Naive B cell (primary cell): ENCODE data around the gene RAB40C. TPM values are rescaled to one million over a fixed set of nuclear protein-coding genes. Genes with fewer than 3 reads are reported as not detected.

Experiments used
- ATAC-seq, 2 donors: fragments of 150-1000 bp; cut with Tn5 transposase; 2 replicates each; pipeline ENCODE4 v1.10.0; 2021; ENCODE audit warnings: low read depth in 2 of 2, mild to moderate bottlenecking in 2 of 2, moderate library complexity in 2 of 2
- DNase-seq: peaks from one replicate; pipeline ENCODE4 v3.0.0; 2022
- H3K27ac Mint-ChIP-seq, 6 donors: one replicate each; pipeline ENCODE4 v1.8.0; 2020 to 2022; ENCODE audit warnings: mild to moderate bottlenecking in 6 of 6, mixed read lengths in 6 of 6, moderate library complexity in 5 of 6, inconsistent platforms in 2 of 6
- H3K27me3 Mint-ChIP-seq, 3 donors: one replicate each; pipeline ENCODE4 v1.8.0; 2021 to 2022; ENCODE audit warnings: mixed read lengths in 3 of 3, mild to moderate bottlenecking in 1 of 3
- H3K36me3 Mint-ChIP-seq, 2 donors: one replicate each; pipeline ENCODE4 v1.8.0; 2020 to 2022; ENCODE audit warnings: mixed read lengths in 2 of 2, inconsistent platforms in 1 of 2, mild to moderate bottlenecking in 1 of 2
- H3K4me1 Mint-ChIP-seq, 3 donors: one replicate each; pipeline ENCODE4 v1.8.0; 2020 to 2022; ENCODE audit warnings: mixed read lengths in 3 of 3, inconsistent platforms in 1 of 3, mild to moderate bottlenecking in 1 of 3, moderate library complexity in 1 of 3
- H3K4me3 Mint-ChIP-seq, 8 donors: one replicate each; pipeline ENCODE4 v1.8.0; 2020 to 2022; ENCODE audit warnings: mild to moderate bottlenecking in 8 of 8, mixed read lengths in 8 of 8, moderate library complexity in 8 of 8, inconsistent platforms in 2 of 8
- H3K9me3 Mint-ChIP-seq, 7 donors: one replicate each; pipeline ENCODE4 v1.8.0; 2020 to 2022; ENCODE audit warnings: mixed read lengths in 7 of 7, mild to moderate bottlenecking in 5 of 7, inconsistent platforms in 2 of 7, moderate library complexity in 1 of 7
- polyA plus RNA-seq, 6 donors: library from polyadenylated mRNA; unstranded; fragments of 300-500 nt; fragmentation: Illumina TruSeq; gene quantifications; one replicate each; pipeline ENCODE4 v1.2.3, GENCODE V29; 2021; ENCODE audit warnings: low read depth in 6 of 6

The RAB40C gene
- polyA plus RNA-seq, 6 donors from 2014 or later, result 6.8 to 14.5 (median 9.4) TPM

- Mint-ChIP-seq H3K4me1 (peaks cover 20 to 27% (median 26%) of the 10 kb centered on the region in 3 donors), H3K27ac (no peak overlapping the region), H3K4me3 (no peak overlapping the region), H3K9me3 (no peaks in the 10 kb centered on the region), H3K36me3 (no peaks in the 10 kb centered on the region), H3K27me3 (no peaks in the 10 kb centered on the region)
- ATAC-seq (no peak), DNase-seq (no peak)
Observed at GRCh38 chr16:574021-574760, 15.7 kb upstream of the RAB40C start.

- peaks cover 14 to 24% (median 21%) of the 10 kb centered on the region in 3 donors for H3K4me1 Mint-ChIP-seq
- no peaks in the 10 kb centered on the region for H3K9me3 Mint-ChIP-seq
- no peaks in the 10 kb centered on the region for H3K36me3 Mint-ChIP-seq
- ATAC-seq (no peak), DNase-seq (no peak)
- H3K27me3 Mint-ChIP-seq, result no peaks in the 10 kb centered on the region
- H3K27ac Mint-ChIP-seq, result no peak overlapping the region
- H3K4me3 Mint-ChIP-seq, result no peak overlapping the region
Observed at GRCh38 chr16:575354-576196, 14.3 kb upstream of the RAB40C start.

GRCh38 chr16:576197-576822, 13.6 kb upstream of the RAB40C start:
- DNase-seq (no peak), ATAC-seq (no peak)
- H3K27ac Mint-ChIP-seq, result no peak overlapping the region
- peak overlapping the region in 1 of 8 donors; percentile 33 for H3K4me3 Mint-ChIP-seq
- H3K4me1 Mint-ChIP-seq, result peaks cover 7 to 18% (median 14%) of the 10 kb centered on the region in 3 donors
- no peaks in the 10 kb centered on the region for H3K9me3 Mint-ChIP-seq
- H3K27me3 Mint-ChIP-seq, result no peaks in the 10 kb centered on the region
- H3K36me3 Mint-ChIP-seq, result no peaks in the 10 kb centered on the region

DNA sequence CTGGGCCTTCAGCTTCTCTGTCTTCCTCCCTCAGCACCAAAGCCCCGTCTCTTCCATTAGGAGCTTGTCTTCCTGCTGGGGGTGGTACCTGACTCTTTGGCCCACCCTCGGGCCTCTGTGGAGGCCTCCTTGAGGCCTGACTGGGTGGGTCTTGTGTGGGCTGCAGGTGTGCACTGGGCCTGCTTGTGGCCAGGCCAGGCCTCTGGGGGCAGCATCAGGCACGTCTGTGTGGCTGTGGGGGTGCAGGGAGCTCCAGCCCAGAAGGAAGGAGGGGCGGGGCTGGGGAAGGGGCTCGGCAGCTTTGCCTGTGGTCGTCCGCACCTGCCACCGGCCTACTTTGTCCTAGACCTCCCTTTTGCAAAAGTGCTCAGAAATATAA, 13.1 kb upstream of the RAB40C start:
- H3K9me3 Mint-ChIP-seq, result no peaks in the 10 kb centered on the region
- H3K27ac Mint-ChIP-seq, result no peak overlapping the region
- peaks cover 2 to 12% (median 9%) of the 10 kb centered on the region in 3 donors for H3K4me1 Mint-ChIP-seq
- H3K36me3 Mint-ChIP-seq, result no peaks in the 10 kb centered on the region
- no peak for ATAC-seq
- H3K27me3 Mint-ChIP-seq, result no peaks in the 10 kb centered on the region
- H3K4me3 Mint-ChIP-seq, result no peak overlapping the region
- no peak for DNase-seq

DNA sequence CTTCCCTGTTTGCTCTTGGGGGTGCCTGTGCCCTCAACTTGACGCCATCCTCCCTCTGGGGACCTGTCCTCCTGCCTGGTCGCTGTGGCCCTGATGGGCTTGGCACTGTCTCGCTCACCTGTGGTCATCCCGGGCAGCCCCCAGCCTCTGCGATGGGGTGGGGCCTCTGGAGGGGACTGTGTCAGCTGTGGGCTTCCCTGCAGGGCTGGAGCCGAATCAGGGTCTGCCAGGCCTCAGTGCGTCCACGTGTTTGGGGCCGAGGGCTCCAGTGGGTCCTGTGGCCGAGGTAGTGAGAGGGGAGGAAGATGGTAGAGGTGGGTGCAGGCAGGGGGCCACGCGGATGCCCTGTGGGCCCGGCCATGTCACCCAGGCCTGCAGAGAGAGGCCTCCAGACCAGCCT, 12.1 kb upstream of the RAB40C start:
- Mint-ChIP-seq H3K27me3 (no peaks in the 10 kb centered on the region), H3K4me3 (no peak overlapping the region), H3K9me3 (no peaks in the 10 kb centered on the region), H3K36me3 (no peaks in the 10 kb centered on the region), H3K4me1 (peaks cover 0 to 11% (median 5%) of the 10 kb centered on the region in 3 donors), H3K27ac (no peak overlapping the region)
- DNase-seq, result no peak
- ATAC-seq, result no peak

DNA sequence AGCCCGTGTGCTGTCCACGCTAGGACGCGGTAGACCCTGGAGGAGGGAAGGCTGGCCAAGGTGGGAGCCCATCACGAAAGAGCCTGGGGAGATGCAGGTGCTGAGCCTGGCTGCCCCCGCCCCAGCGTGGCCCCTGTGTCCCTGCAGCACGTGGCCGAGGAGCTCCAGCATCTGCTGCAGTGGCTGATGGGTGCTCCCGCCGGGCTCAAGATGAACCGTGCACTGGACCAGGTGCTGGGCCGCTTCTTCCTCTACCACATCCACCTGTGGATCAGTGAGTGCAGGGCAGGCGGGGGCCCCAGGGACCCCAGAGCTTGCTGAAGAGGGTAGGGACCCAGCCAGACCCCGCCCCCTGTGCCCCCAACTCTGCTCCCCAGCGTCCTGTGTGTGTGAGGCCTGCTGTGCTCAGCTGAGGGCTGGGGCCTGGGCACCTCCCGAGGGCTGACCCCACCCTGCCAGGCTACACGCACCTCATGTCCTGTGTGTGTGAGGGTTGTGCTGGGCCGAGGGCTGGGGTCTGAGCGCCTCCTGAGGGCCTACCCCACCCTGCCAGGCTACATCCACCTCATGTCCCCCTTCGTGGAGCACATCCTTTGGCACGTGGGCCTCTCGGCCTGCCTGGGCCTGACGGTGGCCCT, 11.5 kb upstream of the RAB40C start:
- Mint-ChIP-seq H3K9me3 (no peaks in the 10 kb centered on the region), H3K4me3 (no peak overlapping the region), H3K4me1 (peaks cover 0 to 11% (median 5%) of the 10 kb centered on the region in 3 donors), H3K36me3 (no peaks in the 10 kb centered on the region), H3K27ac (no peak overlapping the region), H3K27me3 (no peaks in the 10 kb centered on the region)
- ATAC-seq (no peak), DNase-seq (no peak)

GRCh38 chr16:578870-579405, 10.9 kb upstream of the RAB40C start:
- H3K4me3 Mint-ChIP-seq, result peak overlapping the region in 3 of 8 donors; percentile 34 to 56 (median 34)
- ATAC-seq (peak; percentile 95 to 98), DNase-seq (peak; percentile 59)
- H3K27ac Mint-ChIP-seq, result no peak overlapping the region
- H3K9me3 Mint-ChIP-seq, result no peaks in the 10 kb centered on the region
- H3K36me3 Mint-ChIP-seq, result no peaks in the 10 kb centered on the region
- H3K27me3 Mint-ChIP-seq, result no peaks in the 10 kb centered on the region
- H3K4me1 Mint-ChIP-seq, result peaks cover 0 to 11% (median 5%) of the 10 kb centered on the region in 3 donors

GRCh38 chr16:580141-580945, 9.5 kb upstream of the RAB40C start:
- Mint-ChIP-seq H3K36me3 (no peaks in the 10 kb centered on the region), H3K27me3 (peaks cover 0 to 2% (median 2%) of the 10 kb centered on the region in 3 donors), H3K4me1 (peaks cover 0 to 13% (median 7%) of the 10 kb centered on the region in 3 donors), H3K4me3 (no peak overlapping the region), H3K27ac (no peak overlapping the region), H3K9me3 (no peaks in the 10 kb centered on the region)
- ATAC-seq, result no peak
- DNase-seq, result no peak

DNA sequence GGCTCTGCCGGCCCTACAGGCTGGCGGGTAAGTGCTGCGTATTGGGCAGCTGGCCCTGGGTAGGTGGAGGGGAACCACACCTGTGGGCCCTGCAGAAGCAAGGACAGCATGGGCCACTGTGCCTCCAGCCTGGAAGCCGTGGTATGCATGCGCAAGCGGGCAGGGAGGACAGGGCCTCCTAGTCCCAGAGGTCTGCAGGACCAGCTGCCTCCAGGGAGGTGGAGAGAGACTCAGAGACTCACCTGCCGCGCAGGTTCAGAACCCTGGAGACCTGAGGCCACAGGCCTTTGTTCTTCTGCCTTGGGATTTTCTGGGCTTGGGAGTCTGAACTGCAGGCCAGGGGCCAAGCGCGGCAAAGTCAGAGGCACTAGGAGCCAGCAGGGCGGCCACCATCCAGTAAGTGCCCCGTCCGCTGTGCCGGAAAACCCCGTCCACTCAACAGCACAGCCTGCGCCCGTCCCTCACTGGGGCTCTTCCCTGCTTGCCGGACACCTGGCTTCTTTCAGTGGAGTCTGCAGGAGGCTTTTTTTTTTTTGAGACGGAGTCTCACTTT, 8.8 kb upstream of the RAB40C start:
- H3K9me3 Mint-ChIP-seq, result no peaks in the 10 kb centered on the region
- no peak overlapping the region for H3K27ac Mint-ChIP-seq
- DNase-seq (no peak), ATAC-seq (no peak)
- no peaks in the 10 kb centered on the region for H3K36me3 Mint-ChIP-seq
- peaks cover 4 to 17% (median 9%) of the 10 kb centered on the region in 3 donors for H3K4me1 Mint-ChIP-seq
- H3K27me3 Mint-ChIP-seq, result peaks cover 0 to 9% (median 8%) of the 10 kb centered on the region in 3 donors
- no peak overlapping the region for H3K4me3 Mint-ChIP-seq

- Mint-ChIP-seq H3K27me3 (peaks cover 0 to 9% (median 8%) of the 10 kb centered on the region in 3 donors), H3K4me1 (peaks cover 4 to 13% (median 4%) of the 10 kb centered on the region in 3 donors), H3K9me3 (no peaks in the 10 kb centered on the region), H3K4me3 (no peak overlapping the region), H3K36me3 (no peaks in the 10 kb centered on the region), H3K27ac (no peak overlapping the region)
- no peak for ATAC-seq
- DNase-seq, result no peak
Observed at GRCh38 chr16:582218-582613, 7.7 kb upstream of the RAB40C start.

- H3K27me3 Mint-ChIP-seq, result peaks cover 0 to 9% (median 8%) of the 10 kb centered on the region in 3 donors
- H3K9me3 Mint-ChIP-seq, result no peaks in the 10 kb centered on the region
- H3K4me1 Mint-ChIP-seq, result peaks cover 4 to 13% (median 8%) of the 10 kb centered on the region in 3 donors
- H3K36me3 Mint-ChIP-seq, result no peaks in the 10 kb centered on the region
- DNase-seq (no peak), ATAC-seq (no peak)
- H3K27ac Mint-ChIP-seq, result no peak overlapping the region
- H3K4me3 Mint-ChIP-seq, result no peak overlapping the region
Observed at GRCh38 chr16:582614-583331, 7.1 kb upstream of the RAB40C start.

- no peaks in the 10 kb centered on the region for H3K36me3 Mint-ChIP-seq
- H3K4me3 Mint-ChIP-seq, result no peak overlapping the region
- H3K9me3 Mint-ChIP-seq, result no peaks in the 10 kb centered on the region
- H3K27ac Mint-ChIP-seq, result no peak overlapping the region
- peaks cover 9 to 16% (median 14%) of the 10 kb centered on the region in 3 donors for H3K4me1 Mint-ChIP-seq
- DNase-seq (no peak), ATAC-seq (no peak)
- peaks cover 0 to 9% (median 8%) of the 10 kb centered on the region in 3 donors for H3K27me3 Mint-ChIP-seq
Observed at GRCh38 chr16:583470-583814, 6.4 kb upstream of the RAB40C start.
